Measurements from ENCODE around the gene RGS8. TPM values are rescaled to one million over a fixed set of nuclear protein-coding genes. Genes with fewer than 3 reads are reported as not detected.
"Not testable (repeated sequence)": the region's sequence is repeated elsewhere in the genome, so short reads cannot be mapped to it uniquely, and the experiment has no call there.

RGS8 gene
- total RNA-seq, 1 experiment from 2014 or later: 0.66 TPM

DNA sequence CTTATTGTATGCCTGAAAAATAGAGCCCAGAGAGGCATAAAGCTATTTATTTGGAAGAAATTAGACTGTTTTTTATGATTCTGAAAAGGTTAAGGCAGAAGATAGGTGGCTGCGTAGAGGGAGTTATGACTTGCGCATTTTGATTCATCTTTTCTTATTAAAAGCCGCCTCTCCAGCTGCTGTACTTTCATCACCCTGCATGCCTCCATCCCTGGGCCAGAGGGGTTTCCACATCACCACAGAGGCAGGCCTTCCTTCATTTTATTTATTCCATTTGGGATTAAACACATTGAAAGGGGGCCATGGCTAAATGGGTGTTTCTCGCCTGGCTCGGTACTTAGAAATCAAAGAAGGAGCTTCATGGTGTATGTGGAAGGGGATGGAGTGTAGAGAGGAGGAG is 14.6 kb upstream of the RGS8 start:
- TF ChIP-seq MXD4 (CRISPR knock-in tag; IDR thresholded peaks at IDR 0.05; ENCODE audit: borderline replicate concordance) (no peak), GABPB1 (CRISPR knock-in tag; IDR thresholded peaks at IDR 0.05) (no peak), SOX15 (CRISPR knock-in tag; IDR thresholded peaks at IDR 0.05) (no peak), TEAD1 (CRISPR knock-in tag; IDR thresholded peaks at IDR 0.05) (no peak), TP53 (CRISPR knock-in tag; IDR thresholded peaks at IDR 0.05) (no peak), CBFB (CRISPR knock-in tag; IDR thresholded peaks at IDR 0.05; ENCODE audit: low read depth) (no peak), IRF2 (CRISPR knock-in tag; IDR thresholded peaks at IDR 0.05; ENCODE audit: borderline replicate concordance, low read depth) (no peak), TEAD4 (CRISPR knock-in tag; IDR thresholded peaks at IDR 0.05) (no peak), TCF7 (CRISPR knock-in tag; IDR thresholded peaks at IDR 0.05; ENCODE audit: low read depth) (no peak), ETV6 (CRISPR knock-in tag; IDR thresholded peaks at IDR 0.05) (no peak)
- TF ChIP-seq, protein P1, sequence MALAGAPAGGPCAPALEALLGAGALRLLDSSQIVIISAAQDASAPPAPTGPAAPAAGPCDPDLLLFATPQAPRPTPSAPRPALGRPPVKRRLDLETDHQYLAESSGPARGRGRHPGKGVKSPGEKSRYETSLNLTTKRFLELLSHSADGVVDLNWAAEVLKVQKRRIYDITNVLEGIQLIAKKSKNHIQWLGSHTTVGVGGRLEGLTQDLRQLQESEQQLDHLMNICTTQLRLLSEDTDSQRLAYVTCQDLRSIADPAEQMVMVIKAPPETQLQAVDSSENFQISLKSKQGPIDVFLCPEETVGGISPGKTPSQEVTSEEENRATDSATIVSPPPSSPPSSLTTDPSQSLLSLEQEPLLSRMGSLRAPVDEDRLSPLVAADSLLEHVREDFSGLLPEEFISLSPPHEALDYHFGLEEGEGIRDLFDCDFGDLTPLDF (CRISPR knock-in tag; IDR thresholded peaks at IDR 0.05): no peak
- TF ChIP-seq, protein P2, sequence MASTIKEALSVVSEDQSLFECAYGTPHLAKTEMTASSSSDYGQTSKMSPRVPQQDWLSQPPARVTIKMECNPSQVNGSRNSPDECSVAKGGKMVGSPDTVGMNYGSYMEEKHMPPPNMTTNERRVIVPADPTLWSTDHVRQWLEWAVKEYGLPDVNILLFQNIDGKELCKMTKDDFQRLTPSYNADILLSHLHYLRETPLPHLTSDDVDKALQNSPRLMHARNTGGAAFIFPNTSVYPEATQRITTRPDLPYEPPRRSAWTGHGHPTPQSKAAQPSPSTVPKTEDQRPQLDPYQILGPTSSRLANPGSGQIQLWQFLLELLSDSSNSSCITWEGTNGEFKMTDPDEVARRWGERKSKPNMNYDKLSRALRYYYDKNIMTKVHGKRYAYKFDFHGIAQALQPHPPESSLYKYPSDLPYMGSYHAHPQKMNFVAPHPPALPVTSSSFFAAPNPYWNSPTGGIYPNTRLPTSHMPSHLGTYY (CRISPR knock-in tag; IDR thresholded peaks at IDR 0.05): no peak
- TF ChIP-seq, protein P3, sequence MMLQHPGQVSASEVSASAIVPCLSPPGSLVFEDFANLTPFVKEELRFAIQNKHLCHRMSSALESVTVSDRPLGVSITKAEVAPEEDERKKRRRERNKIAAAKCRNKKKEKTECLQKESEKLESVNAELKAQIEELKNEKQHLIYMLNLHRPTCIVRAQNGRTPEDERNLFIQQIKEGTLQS (CRISPR knock-in tag; conservative IDR thresholded peaks at IDR 0.05): no peak
- TF ChIP-seq, protein P4, sequence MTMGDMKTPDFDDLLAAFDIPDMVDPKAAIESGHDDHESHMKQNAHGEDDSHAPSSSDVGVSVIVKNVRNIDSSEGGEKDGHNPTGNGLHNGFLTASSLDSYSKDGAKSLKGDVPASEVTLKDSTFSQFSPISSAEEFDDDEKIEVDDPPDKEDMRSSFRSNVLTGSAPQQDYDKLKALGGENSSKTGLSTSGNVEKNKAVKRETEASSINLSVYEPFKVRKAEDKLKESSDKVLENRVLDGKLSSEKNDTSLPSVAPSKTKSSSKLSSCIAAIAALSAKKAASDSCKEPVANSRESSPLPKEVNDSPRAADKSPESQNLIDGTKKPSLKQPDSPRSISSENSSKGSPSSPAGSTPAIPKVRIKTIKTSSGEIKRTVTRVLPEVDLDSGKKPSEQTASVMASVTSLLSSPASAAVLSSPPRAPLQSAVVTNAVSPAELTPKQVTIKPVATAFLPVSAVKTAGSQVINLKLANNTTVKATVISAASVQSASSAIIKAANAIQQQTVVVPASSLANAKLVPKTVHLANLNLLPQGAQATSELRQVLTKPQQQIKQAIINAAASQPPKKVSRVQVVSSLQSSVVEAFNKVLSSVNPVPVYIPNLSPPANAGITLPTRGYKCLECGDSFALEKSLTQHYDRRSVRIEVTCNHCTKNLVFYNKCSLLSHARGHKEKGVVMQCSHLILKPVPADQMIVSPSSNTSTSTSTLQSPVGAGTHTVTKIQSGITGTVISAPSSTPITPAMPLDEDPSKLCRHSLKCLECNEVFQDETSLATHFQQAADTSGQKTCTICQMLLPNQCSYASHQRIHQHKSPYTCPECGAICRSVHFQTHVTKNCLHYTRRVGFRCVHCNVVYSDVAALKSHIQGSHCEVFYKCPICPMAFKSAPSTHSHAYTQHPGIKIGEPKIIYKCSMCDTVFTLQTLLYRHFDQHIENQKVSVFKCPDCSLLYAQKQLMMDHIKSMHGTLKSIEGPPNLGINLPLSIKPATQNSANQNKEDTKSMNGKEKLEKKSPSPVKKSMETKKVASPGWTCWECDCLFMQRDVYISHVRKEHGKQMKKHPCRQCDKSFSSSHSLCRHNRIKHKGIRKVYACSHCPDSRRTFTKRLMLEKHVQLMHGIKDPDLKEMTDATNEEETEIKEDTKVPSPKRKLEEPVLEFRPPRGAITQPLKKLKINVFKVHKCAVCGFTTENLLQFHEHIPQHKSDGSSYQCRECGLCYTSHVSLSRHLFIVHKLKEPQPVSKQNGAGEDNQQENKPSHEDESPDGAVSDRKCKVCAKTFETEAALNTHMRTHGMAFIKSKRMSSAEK (CRISPR knock-in tag; IDR thresholded peaks at IDR 0.05; ENCODE audit: borderline replicate concordance): no peak
- TF ChIP-seq, protein P5, sequence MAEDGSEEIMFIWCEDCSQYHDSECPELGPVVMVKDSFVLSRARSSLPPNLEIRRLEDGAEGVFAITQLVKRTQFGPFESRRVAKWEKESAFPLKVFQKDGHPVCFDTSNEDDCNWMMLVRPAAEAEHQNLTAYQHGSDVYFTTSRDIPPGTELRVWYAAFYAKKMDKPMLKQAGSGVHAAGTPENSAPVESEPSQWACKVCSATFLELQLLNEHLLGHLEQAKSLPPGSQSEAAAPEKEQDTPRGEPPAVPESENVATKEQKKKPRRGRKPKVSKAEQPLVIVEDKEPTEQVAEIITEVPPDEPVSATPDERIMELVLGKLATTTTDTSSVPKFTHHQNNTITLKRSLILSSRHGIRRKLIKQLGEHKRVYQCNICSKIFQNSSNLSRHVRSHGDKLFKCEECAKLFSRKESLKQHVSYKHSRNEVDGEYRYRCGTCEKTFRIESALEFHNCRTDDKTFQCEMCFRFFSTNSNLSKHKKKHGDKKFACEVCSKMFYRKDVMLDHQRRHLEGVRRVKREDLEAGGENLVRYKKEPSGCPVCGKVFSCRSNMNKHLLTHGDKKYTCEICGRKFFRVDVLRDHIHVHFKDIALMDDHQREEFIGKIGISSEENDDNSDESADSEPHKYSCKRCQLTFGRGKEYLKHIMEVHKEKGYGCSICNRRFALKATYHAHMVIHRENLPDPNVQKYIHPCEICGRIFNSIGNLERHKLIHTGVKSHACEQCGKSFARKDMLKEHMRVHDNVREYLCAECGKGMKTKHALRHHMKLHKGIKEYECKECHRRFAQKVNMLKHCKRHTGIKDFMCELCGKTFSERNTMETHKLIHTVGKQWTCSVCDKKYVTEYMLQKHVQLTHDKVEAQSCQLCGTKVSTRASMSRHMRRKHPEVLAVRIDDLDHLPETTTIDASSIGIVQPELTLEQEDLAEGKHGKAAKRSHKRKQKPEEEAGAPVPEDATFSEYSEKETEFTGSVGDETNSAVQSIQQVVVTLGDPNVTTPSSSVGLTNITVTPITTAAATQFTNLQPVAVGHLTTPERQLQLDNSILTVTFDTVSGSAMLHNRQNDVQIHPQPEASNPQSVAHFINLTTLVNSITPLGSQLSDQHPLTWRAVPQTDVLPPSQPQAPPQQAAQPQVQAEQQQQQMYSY (CRISPR knock-in tag; IDR thresholded peaks at IDR 0.05): no peak
- TF ChIP-seq, protein P6, sequence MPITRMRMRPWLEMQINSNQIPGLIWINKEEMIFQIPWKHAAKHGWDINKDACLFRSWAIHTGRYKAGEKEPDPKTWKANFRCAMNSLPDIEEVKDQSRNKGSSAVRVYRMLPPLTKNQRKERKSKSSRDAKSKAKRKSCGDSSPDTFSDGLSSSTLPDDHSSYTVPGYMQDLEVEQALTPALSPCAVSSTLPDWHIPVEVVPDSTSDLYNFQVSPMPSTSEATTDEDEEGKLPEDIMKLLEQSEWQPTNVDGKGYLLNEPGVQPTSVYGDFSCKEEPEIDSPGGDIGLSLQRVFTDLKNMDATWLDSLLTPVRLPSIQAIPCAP (CRISPR knock-in tag; IDR thresholded peaks at IDR 0.05): no peak
- TF ChIP-seq, protein P7, sequence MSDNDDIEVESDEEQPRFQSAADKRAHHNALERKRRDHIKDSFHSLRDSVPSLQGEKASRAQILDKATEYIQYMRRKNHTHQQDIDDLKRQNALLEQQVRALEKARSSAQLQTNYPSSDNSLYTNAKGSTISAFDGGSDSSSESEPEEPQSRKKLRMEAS (CRISPR knock-in tag; IDR thresholded peaks at IDR 0.05): no peak
- TF ChIP-seq, protein P8, sequence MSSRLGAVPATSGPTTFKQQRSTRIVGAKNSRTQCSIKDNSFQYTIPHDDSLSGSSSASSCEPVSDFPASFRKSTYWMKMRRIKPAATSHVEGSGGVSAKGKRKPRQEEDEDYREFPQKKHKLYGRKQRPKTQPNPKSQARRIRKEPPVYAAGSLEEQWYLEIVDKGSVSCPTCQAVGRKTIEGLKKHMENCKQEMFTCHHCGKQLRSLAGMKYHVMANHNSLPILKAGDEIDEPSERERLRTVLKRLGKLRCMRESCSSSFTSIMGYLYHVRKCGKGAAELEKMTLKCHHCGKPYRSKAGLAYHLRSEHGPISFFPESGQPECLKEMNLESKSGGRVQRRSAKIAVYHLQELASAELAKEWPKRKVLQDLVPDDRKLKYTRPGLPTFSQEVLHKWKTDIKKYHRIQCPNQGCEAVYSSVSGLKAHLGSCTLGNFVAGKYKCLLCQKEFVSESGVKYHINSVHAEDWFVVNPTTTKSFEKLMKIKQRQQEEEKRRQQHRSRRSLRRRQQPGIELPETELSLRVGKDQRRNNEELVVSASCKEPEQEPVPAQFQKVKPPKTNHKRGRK (CRISPR knock-in tag; IDR thresholded peaks at IDR 0.05; ENCODE audit: borderline replicate concordance): no peak
- H3K4me3 Mint-ChIP-seq: peak overlapping the region; percentile 41
- ATAC-seq (no peak), DNase-seq (ENCODE audit: low spot score) (no peak)
- peaks cover 67% of the 10 kb centered on the region for H3K4me1 Mint-ChIP-seq
- peak overlapping the region; percentile 89 for H3K27ac Mint-ChIP-seq
- ChIA-PET CTCF (interaction anchor here (1.1 to 6.4 kb wide), 12 partner anchors 13 to 618 kb away, joined by 3 to 96 read pairs (median 8); partner anchors contain the start of gene RGS16), POLR2A (interaction anchor here (0.7 to 2.0 kb wide), 6 partner anchors 21 to 100 kb away, joined by 3 to 15 read pairs (median 3); no protein-coding TSS in a partner anchor)
- H3K36me3 Mint-ChIP-seq: no peaks in the 10 kb centered on the region
- peaks cover 3% of the 10 kb centered on the region; the same call in 1 of the 2 replicates for H3K9me3 Mint-ChIP-seq
- H3K27me3 Mint-ChIP-seq (ENCODE audit: low read depth): no peaks in the 10 kb centered on the region; the same call in 1 of the 2 replicates

DNA sequence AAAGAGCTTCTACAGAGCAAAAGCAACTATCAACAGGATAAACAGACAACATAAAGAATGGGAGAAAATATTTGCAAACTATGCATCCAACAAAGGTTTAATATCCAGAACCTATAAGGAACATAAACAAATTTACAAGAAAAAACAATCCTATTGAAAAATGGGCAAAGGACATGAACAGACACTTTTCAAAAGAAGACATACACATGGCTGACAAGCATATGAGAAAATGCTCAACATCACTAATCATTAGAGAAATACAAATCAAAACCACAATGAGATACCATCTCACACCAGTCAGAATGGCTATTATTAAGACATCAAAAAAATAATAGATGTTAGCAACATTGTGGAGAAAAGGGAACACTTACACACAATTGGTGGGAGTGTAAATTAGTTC is 8.8 kb upstream of the RGS8 start:
- H3K27ac Mint-ChIP-seq; POLR2A ChIA-PET; H3K4me3 Mint-ChIP-seq; CTCF ChIA-PET; ATAC-seq; DNase-seq (ENCODE audit: low spot score); H3K27me3 Mint-ChIP-seq (ENCODE audit: low read depth): not testable (repeated sequence)
- Mint-ChIP-seq H3K9me3 (peaks cover 33% of the 10 kb centered on the region), H3K4me1 (peaks cover 14% of the 10 kb centered on the region), H3K36me3 (peaks cover 11% of the 10 kb centered on the region)

Data from WTC11 (cell line).